GM18499 (cell line): ENCODE measurements around the gene SMOC2.

Experiments used
- ATAC-seq: cut with Tn5 transposase; IDR thresholded peaks from one replicate; pipeline ENCODE4 v1.9.1; 2021; ENCODE audit warnings: moderate number of reproducible peaks; ENCODE audit not compliant: insufficient read depth, unreplicated experiment

The SMOC2 gene

DNA sequence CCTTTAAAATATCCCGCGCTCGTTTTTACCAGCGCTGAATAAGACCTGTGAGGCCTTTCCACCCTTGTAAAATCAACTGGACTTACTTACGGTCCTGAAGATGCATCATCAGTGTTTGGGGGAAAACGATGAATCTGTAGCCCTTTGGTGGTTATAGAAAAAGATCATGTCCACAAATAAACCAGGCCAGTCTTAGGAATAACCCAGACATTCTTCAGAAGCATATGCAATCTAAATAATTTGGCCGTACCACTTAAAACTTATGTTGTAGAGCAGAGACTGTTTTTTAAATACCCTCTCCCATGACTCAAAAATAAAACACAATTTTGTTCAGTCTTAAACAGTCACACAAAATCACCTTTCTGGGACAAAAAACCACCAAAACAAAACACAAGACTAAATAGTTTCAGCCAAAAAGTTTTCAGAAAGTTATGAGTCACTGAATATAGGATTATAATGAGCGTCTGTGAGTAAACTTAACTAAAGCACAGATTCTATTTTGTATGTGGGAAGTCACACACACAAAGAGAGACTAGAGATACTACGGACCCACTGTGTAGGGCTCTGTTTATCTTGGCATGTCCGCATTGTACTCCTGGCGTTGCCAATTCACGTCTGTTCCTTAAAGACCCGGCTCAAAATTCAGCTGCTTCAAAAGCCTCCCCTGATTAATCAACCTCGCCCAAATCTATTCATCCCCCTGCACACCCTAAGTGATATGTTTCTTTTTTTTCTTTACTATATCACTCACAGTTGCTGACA, 26.5 kb upstream of the SMOC2 start:
- no peak for ATAC-seq

DNA sequence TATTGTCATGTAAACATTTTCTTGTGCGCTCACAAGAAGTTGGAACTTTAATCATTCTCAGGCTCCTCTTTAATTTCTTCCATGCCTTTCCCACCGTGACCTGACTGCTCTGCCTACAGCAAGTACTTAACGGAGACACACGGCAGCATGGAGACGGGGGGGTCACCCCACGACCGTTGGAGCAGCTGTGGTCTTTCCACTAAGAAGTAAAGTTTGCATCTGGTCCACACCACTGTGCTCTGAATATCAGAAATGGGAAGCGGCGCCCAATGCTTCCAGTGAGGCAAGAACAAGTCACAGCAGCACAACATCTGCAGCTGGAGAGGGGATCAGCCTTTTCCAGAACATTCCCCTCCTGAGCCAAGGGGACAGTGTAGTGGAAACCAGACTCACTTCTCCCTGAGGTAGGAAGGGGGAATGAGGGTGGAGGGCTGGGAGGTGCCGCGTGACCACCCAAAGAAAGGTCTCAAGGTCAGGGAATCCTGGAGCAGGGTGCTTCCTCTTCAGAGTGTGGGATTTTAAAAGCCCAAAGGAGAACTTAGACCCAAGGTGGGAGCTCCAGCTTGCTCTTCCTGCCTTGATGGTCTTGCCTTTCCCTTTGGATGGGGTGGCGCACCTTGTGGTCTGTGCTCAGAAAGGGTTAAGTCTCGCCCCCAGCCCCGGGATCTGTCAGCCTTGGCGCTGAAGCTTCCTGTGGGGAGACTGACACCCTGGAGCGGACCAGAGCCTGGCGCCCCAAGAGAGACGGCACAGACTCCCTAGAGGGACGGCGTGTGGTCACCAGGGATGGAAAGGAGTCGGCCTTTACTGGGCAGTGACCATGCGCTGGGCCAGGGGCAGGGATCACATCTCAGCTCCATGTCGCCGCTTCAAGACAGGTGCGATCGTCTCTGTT, 25.6 kb upstream of the SMOC2 start:
- ATAC-seq = no peak

DNA sequence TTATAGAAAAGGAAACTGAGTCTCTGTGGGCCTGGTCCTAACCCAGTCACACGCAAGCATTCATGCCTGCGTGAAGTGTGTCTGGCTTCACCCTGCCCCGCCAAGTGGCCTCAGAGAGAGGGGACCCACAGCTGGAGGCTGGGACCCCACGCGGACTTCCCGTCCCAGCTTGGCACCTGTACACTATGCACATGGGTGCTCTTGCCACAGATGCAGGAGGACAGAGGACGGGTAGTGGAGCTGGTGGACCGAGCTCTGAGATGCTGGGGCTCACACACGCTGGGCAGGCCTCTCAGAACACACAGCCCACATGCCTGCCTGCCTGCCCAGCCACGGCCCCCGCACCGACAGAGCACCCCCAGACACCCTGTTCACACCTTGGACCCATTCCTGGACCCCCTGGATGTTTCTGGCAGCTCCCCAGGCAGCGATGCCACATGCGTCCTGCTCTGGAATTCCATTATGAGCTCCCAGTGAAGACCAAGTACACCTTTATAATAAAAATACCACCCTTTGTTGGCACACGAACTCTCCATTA, 24.9 kb upstream of the SMOC2 start:
- ATAC-seq = no peak

GRCh38 chr6:168416531-168416930, 24.5 kb upstream of the SMOC2 start:
- no peak for ATAC-seq

- no peak for ATAC-seq
Measured at GRCh38 chr6:168417191-168417590, 23.8 kb upstream of the SMOC2 start.

- ATAC-seq = no peak
Measured at GRCh38 chr6:168417679-168418557, 23.1 kb upstream of the SMOC2 start.

DNA sequence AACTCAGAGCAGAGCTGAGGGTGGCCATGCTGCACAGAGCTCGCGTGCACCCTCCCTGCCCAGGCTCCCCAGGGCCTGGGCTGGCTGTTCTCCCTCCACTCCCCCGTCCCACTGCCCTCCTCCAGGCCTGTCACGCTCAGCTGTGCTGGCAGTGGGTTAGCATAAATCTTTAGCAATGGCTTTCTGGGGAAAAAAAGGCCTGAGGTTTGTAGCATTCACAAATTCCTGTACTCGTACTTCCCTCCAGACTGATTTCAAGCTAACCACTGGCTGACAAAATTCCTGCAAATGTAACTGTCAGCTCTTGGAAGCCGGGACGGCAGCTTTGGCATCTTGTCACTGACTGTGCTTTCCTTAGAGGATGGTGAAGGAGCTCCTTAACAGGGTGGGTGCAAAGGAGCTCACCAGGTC, 22.3 kb upstream of the SMOC2 start:
- no peak for ATAC-seq

GRCh38 chr6:168419569-168419968, 21.4 kb upstream of the SMOC2 start:
- ATAC-seq = no peak

DNA sequence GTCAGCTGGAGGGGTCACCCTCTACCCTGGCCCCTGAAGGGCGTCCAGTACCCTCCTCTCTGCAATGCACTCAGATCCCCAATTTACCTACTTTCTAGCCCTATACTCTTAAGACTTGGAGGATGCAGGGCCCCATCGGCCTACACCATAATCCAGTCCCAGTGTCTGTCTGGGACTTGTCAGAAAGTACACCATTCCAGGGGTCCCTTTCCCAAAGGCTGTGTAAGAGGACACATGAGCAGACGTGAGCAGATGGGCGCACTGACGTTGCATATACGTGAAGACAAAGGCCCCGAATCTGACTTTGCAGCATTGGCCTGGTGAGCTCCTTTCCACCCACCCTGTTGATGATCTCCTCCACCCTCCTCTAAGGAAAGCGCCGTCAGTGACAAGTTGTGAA, 20.9 kb upstream of the SMOC2 start:
- no peak for ATAC-seq

DNA sequence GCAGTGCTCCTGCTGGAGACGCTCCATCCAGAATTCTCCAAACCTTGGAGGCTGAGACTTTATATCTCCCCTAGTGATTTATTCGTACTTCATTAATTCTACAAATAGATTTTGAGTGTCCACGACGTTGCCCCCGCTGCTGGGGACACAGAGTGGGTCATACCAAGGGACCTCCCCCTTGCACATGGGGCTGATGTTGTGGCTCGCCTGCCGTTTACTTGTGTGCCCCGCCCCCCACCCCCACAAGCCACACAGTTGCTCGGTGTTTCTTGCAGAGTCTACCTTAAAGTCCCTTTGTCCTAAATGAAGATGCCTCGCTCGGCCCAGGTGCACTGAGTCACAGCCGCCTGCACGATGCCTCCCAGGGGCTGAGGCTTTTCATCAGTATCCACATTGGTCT, 20.3 kb upstream of the SMOC2 start:
- no peak for ATAC-seq

DNA sequence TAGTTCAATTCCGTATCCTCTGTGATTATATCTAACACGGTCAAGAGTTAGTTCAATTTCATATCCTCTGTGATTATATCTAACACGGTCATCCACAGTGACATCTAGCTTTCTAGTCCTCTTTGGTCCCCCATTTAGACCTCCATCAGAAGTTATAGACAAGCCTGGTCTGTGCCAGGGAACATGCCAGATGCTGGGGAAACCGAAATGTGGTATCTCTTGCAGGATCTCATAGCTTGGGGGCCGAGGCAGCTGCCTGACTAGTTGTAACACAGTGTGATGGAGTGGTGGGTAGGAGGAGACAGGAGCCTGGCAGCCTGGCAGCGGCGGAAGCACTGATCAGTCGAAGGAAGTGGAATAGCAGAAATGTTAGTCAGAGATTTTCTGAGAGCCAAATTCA, 13.8 kb upstream of the SMOC2 start:
- no peak for ATAC-seq

DNA sequence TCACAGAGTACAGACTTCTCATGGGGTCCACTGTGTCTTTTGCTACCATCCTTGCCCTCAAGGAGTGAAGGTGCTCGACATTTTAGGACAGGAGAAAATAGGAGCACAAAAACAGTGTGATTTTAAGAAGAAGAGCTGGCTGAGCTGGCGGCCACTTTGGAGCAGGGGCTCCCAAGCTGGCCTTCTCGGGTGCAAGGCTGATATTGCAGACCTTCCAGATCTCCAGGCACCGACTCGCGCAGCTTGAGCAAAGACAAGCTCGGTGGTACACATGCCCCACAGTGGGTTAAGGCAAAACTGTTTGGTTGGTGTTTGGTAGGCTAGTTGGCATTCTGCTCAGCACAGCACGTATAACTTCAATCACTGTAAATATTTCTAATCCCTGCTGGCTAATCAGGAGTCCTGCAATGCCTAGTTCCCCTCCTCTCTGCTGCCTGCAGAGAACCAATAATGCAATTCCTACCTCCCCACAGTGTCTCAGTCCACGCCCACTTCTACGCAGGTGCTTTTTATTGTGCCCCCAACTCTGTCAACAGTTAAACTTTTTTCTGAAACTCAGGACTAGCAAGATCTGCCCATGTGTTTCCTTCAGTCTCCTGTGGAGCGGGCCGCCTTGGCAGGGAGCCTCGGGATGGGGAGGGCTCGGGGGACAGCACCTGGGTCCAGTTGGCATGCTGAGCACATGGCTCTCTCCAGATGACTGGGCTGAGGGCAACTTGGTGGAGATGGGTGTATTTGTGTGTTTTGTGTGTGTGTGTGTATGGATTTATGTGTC, 12.7 kb upstream of the SMOC2 start:
- no peak for ATAC-seq

- no peak for ATAC-seq
Measured at GRCh38 chr6:168428863-168429262, 12.1 kb upstream of the SMOC2 start.

DNA sequence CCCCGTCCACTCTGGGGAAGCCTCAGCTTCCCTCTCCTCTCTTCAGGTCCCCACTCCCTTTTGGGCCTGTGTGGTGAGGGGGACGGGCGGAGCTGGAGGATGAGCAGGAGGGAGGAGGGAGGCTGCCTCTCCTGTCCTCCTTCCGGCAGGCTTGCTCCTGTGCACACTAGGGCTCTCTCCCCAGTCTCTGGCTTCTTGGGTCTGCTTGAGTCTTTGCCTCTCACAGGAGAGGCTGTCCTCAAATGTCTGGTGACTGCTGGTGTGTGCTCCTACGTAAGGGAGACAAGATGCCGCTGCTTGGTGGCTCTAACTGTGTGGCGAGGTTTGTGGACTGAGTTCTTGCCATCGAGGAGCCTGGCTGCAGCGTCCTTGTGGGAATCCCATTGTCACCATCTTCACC, 8.8 kb upstream of the SMOC2 start:
- no peak for ATAC-seq

DNA sequence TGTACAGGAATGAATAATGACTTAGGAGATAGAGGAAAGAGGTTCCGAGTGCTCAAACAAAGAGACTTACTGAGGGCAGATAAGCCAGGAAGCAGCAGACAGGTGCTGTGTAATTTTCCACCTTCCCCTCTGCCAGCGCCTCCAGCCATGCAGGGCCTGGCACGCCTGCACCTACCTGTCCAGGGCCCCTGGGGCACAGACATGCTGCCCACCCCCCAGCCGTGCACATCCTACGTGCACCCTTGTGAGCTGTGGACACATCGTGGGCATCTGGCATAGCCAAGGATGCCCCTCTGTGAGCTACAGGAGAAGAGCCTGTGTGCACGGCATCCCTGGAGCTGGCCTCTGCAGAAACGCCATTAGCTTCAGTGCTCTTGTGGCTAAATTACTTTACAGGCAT, 7.1 kb upstream of the SMOC2 start:
- no peak for ATAC-seq

- no peak for ATAC-seq
Measured at GRCh38 chr6:168434505-168434904, 6.5 kb upstream of the SMOC2 start.

DNA sequence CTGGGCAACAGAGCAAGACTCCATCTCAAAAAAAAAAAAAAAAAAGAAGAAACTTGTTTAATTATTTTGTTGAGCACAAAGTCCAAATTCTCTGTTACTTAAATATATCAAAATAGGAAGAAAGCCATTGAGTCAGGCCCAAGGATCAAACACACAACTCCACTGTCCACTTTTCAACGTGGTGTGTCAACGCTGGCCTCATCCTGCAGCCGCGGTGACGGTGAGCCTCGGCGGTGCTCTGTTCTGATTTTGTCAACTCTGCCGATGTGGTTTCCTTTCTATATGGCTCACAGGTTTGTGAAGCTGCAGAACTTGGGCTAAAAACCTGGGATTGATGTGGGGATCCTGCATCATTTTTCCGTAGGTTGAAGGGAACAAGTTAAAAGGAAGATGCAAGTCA, 3.2 kb upstream of the SMOC2 start:
- ATAC-seq = no peak

DNA sequence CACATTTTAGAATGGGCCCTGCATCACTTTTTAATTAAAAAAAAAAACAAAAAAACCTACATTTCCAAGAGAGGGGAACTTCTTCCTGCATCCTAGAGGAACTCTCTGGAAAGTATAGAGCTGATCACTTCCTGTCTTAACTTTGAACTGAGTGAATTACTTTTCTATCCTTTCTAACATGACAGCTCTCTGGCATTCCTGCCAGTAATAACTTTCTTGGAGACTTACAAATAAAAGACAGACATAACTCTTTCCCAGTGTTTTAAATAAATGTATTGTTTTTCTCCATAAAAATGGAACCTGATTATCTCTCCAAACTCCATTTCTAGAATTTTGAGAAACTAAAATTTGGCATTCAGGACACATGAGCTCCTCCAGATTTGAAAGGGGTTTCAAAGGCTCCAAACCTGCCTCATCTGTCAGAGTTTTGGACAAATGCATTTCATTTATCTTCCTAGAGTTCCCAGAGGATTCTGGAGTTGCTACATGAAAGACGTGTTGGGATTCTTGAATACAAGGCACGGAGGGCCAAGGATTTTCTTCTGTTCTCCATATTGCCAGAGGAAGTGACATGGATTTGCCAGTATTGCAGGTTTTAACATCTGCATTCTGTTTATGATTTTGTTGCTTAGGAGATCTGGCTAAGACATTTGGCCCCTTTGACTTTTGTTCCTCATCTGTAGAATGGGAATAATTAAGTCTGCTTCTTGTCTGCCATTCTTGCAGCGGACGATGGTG, 2.0 kb upstream of the SMOC2 start:
- ATAC-seq = no peak
